Lung (tissue), 12 donors: ENCODE measurements around the gene CORO2A. TPM values are rescaled to one million over a fixed set of nuclear protein-coding genes. Genes with fewer than 3 reads are reported as not detected.

ENCODE experiments used
- ATAC-seq: fragments of 200-7000 bp; cut with Tn5 transposase; one replicate; pipeline ENCODE4 v1.9.1; 2020; ENCODE audit warnings: moderate number of reproducible peaks; ENCODE audit not compliant: insufficient read depth, low FRiP score
- DNase-seq, 3 donors: peaks; one replicate each; pipeline ENCODE4 v3.0.0-alpha.2; 2013 to 2017
- H3K27ac ChIP-seq, 2 donors: one replicate each; pipeline ENCODE4 v1.5.1; 2013; ENCODE audit warnings: mild to moderate bottlenecking in 2 of 2, moderate library complexity in 2 of 2, control low read depth in 1 of 2, inconsistent platforms in 1 of 2, low read depth in 1 of 2, low read length in 1 of 2
- H3K27me3 ChIP-seq, 3 donors: one replicate each; pipeline ENCODE4 v1.5.1; 2013; ENCODE audit warnings: low read length in 2 of 3; ENCODE audit not compliant: control insufficient read depth in 3 of 3, insufficient read depth in 3 of 3
- H3K36me3 ChIP-seq, 4 donors: one replicate each; pipeline ENCODE4 v1.5.1; 2013; ENCODE audit warnings: low read length in 4 of 4, mild to moderate bottlenecking in 1 of 4, moderate library complexity in 1 of 4; ENCODE audit not compliant: control insufficient read depth in 4 of 4, insufficient read depth in 4 of 4
- H3K4me1 ChIP-seq, 5 donors: one replicate each; pipeline ENCODE4 v1.5.1; 2013; ENCODE audit warnings: low read length in 5 of 5, mild to moderate bottlenecking in 2 of 5, moderate library complexity in 1 of 5; ENCODE audit not compliant: control insufficient read depth in 5 of 5, insufficient read depth in 5 of 5
- H3K4me3 ChIP-seq: one replicate; pipeline ENCODE4 v1.5.1; 2013; ENCODE audit warnings: mild to moderate bottlenecking, control low read depth, moderate library complexity
- H3K9ac ChIP-seq, 2 donors: one replicate each; pipeline ENCODE4 v1.5.1; 2013; ENCODE audit warnings: low read length in 2 of 2, control low read depth in 1 of 2; ENCODE audit not compliant: insufficient read depth in 1 of 2
- H3K9me3 ChIP-seq, 4 donors: one replicate each; pipeline ENCODE4 v1.5.1; 2013; ENCODE audit warnings: low read length in 3 of 4, mild to moderate bottlenecking in 1 of 4, moderate library complexity in 1 of 4; ENCODE audit not compliant: control insufficient read depth in 4 of 4, insufficient read depth in 3 of 4
- CTCF ChIP-seq: IDR thresholded peaks from 2 replicates; pipeline ENCODE4 v1.5.1; 2012; ENCODE audit warnings: mild to moderate bottlenecking; ENCODE audit errors: control extremely low read depth, extremely low read depth
- WGBS, 2 donors: extraction: QIAGEN DNeasy Blood & Tissue Kit; methylation state at CpG; one replicate each; pipeline ENCODE4 v1.1.7; 2013; 5-methylcytosine and 5-hydroxymethylcytosine counted together
- polyA plus RNA-seq, 2 donors: library from polyadenylated mRNA; stranded (reverse); fragments of 200-250 nt; gene quantifications; one replicate each; pipeline ENCODE4 v1.2.1, GENCODE V29; 2013
- total RNA-seq, 2 donors: library from RNA; depleted of rRNA in 1 of 2; stranded (reverse); fragments of >200 nt in 1 of 2; gene quantifications; one replicate each; pipeline ENCODE4 v1.2.1, GENCODE V29; 2014 to 2021
- donor health status: control.
- donor health status: control.
- donor health status: Bipolar disorder and iron deficiency.
- donor health status: healthy.
- donor health status: DM: yes; HTN: yes; CAD: no.

Gene CORO2A
- total and polyA plus RNA-seq, 4 donors: 6.8 to 22.3 (median 14.7) TPM

GRCh38 chr9:98180996-98181395 is 11.4 kb downstream of the CORO2A start:
- no peak for TF ChIP-seq CTCF
- peaks cover 0 to 8% (median 0%) of the 10 kb centered on the region in 5 donors for H3K4me1 ChIP-seq
- H3K9me3 ChIP-seq: no peaks in the 10 kb centered on the region
- H3K36me3 ChIP-seq: no peaks in the 10 kb centered on the region
- H3K4me3 ChIP-seq: no peak overlapping the region
- no peak for DNase-seq
- no peaks in the 10 kb centered on the region for H3K27me3 ChIP-seq
- H3K9ac ChIP-seq: no peak overlapping the region
- 92 to 97% methylated on average over 6 of the region's 6 CpGs for WGBS, 2 donors
- no peak overlapping the region for H3K27ac ChIP-seq
- no peak for ATAC-seq

- Histone ChIP-seq H3K9me3 (no peaks in the 10 kb centered on the region), H3K27ac (no peak overlapping the region), H3K36me3 (no peaks in the 10 kb centered on the region), H3K27me3 (no peaks in the 10 kb centered on the region), H3K9ac (no peak overlapping the region), H3K4me3 (no peak overlapping the region), H3K4me1 (peaks cover 0 to 3% (median 0%) of the 10 kb centered on the region in 5 donors)
- 59 to 78% methylated on average over 16 of the region's 16 CpGs for WGBS, 2 donors
- no peak for TF ChIP-seq CTCF
- DNase-seq (no peak), ATAC-seq (no peak)
These were observed 13.3 kb downstream of the CORO2A start for GRCh38 chr9:98178874-98179850.

DNA sequence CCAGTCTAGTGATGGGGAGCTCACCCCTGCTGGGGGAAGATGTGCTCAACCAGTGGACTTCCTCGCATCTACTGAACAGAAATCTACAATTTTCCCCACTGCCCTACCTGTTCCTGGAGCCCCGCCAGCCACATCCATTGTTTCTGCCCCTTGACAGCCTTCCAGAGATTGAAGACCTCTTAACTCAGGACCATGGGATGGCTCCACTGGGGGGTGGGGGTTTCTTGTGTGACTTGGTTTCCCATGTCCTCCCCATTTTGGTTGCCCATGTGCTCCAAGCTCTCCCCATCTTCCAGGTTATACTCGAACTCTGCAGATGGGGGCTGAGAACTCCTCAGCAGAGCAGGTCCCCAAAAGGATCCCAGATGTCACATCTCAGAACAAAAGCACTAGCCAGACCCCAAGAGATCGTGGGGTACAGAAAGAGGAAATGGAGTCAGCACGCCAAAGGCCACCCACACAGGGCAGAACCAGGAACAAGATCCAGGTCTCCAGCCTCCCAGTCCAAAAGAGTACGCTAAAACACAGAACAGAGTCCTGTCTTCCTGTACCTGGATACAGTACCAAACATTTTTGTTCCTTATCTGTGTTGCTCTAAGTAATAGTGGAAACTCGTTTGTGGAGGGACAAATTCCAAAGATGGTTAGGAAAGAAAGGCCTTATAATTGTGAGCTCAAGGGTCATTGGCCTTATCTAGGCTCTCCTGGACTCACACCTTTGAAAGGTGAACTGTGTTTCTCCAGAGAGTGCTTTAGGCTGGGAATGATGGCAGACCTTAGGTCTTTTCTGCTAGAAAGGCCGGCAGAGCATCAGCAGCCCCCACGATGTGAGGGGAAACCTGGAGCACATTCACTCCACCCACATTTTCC is 15.8 kb downstream of the CORO2A start:
- H3K4me1 ChIP-seq: peaks cover 0 to 5% (median 0%) of the 10 kb centered on the region in 5 donors
- no peaks in the 10 kb centered on the region for H3K36me3 ChIP-seq
- 66 to 72% methylated on average over 9 of the region's 9 CpGs for WGBS, 2 donors
- H3K27me3 ChIP-seq: no peaks in the 10 kb centered on the region
- DNase-seq (no peak), ATAC-seq (no peak)
- H3K4me3 ChIP-seq: no peak overlapping the region
- TF ChIP-seq CTCF: no peak
- no peak overlapping the region for H3K9ac ChIP-seq
- H3K9me3 ChIP-seq: no peaks in the 10 kb centered on the region
- H3K27ac ChIP-seq: no peak overlapping the region
